Endothelial cell (in vitro differentiated cells): ENCODE results near the gene FOXS1. TPM values are rescaled to one million over a fixed set of nuclear protein-coding genes. Genes with fewer than 3 reads are reported as not detected.

Source experiments
- DNase-seq: peaks from one replicate; pipeline ENCODE4 v3.0.0; 2021; ENCODE audit warnings: low spot score
- H3K27ac Mint-ChIP-seq: one replicate; pipeline ENCODE4 v1.8.0; 2021; ENCODE audit warnings: mixed read lengths, inconsistent platforms; ENCODE audit not compliant: unreplicated experiment
- H3K27me3 Mint-ChIP-seq: one replicate; pipeline ENCODE4 v1.8.0; 2021; ENCODE audit warnings: mild to moderate bottlenecking, moderate library complexity, mixed read lengths, inconsistent platforms; ENCODE audit not compliant: unreplicated experiment
- H3K36me3 Mint-ChIP-seq: one replicate; pipeline ENCODE4 v1.8.0; 2021; ENCODE audit warnings: mild to moderate bottlenecking, low read depth, mixed read lengths, inconsistent platforms; ENCODE audit not compliant: unreplicated experiment
- H3K4me1 Mint-ChIP-seq: one replicate; pipeline ENCODE4 v1.8.0; 2021; ENCODE audit warnings: mild to moderate bottlenecking, mixed read lengths, inconsistent platforms; ENCODE audit not compliant: unreplicated experiment
- H3K4me3 Mint-ChIP-seq: one replicate; pipeline ENCODE4 v1.8.0; 2021; ENCODE audit warnings: mild to moderate bottlenecking, mixed read lengths, inconsistent platforms; ENCODE audit not compliant: unreplicated experiment
- H3K9me3 Mint-ChIP-seq: one replicate; pipeline ENCODE4 v1.8.0; 2021; ENCODE audit warnings: mixed read lengths, inconsistent platforms; ENCODE audit not compliant: unreplicated experiment
- CTCF ChIP-seq: fragments of 200-600 bp; sonication (generic); IDR thresholded peaks from one replicate; pipeline ENCODE4 v1.5.0; 2021; ENCODE audit warnings: antibody characterized with exemption; ENCODE audit not compliant: unreplicated experiment
- total RNA-seq: library from RNA; stranded (reverse); fragmentation: NEBNext Ultra II Directional; extraction: Animal tissue kit (Norgen Biotek cat#: 25700); gene quantifications from one replicate; pipeline ENCODE4 v1.2.1, GENCODE V29; 2021; ENCODE audit not compliant: unreplicated experiment

Gene FOXS1
- total RNA-seq, 1 donor from 2014 or later = 9.6 TPM

GRCh38 chr20:31844737-31845299, 586 bp downstream of the FOXS1 start:
- no peak for DNase-seq
- peaks cover 11% of the 10 kb centered on the region for H3K27me3 Mint-ChIP-seq
- H3K4me1 Mint-ChIP-seq = peaks cover 21% of the 10 kb centered on the region
- no peak overlapping the region for H3K4me3 Mint-ChIP-seq
- H3K9me3 Mint-ChIP-seq = no peaks in the 10 kb centered on the region
- no peak for TF ChIP-seq CTCF
- H3K36me3 Mint-ChIP-seq = no peaks in the 10 kb centered on the region
- no peak overlapping the region for H3K27ac Mint-ChIP-seq

GRCh38 chr20:31843881-31844280, 1.5 kb downstream of the FOXS1 start:
- Mint-ChIP-seq H3K27me3 (peaks cover 8% of the 10 kb centered on the region), H3K27ac (no peak overlapping the region), H3K4me3 (no peak overlapping the region), H3K9me3 (no peaks in the 10 kb centered on the region), H3K4me1 (peaks cover 21% of the 10 kb centered on the region), H3K36me3 (no peaks in the 10 kb centered on the region)
- TF ChIP-seq CTCF = no peak
- DNase-seq = no peak

- H3K27ac Mint-ChIP-seq = no peak overlapping the region
- no peak overlapping the region for H3K4me3 Mint-ChIP-seq
- peaks cover 21% of the 10 kb centered on the region for H3K4me1 Mint-ChIP-seq
Observed at GRCh38 chr20:31843288-31843687, 2.1 kb downstream of the FOXS1 start.

GRCh38 chr20:31842471-31843157, 2.8 kb downstream of the FOXS1 start:
- Mint-ChIP-seq H3K27ac (no peak overlapping the region), H3K4me1 (peaks cover 21% of the 10 kb centered on the region), H3K36me3 (no peaks in the 10 kb centered on the region), H3K9me3 (no peaks in the 10 kb centered on the region), H3K27me3 (peaks cover 4% of the 10 kb centered on the region), H3K4me3 (no peak overlapping the region)
- TF ChIP-seq CTCF = no peak
- no peak for DNase-seq

More at GRCh38 chr20:31843288-31843687, 2.1 kb downstream of the FOXS1 start:
- Mint-ChIP-seq H3K36me3 (no peaks in the 10 kb centered on the region), H3K27me3 (peaks cover 7% of the 10 kb centered on the region), H3K9me3 (no peaks in the 10 kb centered on the region)
- DNase-seq = no peak
- no peak for TF ChIP-seq CTCF

GRCh38 chr20:31841928-31842327, 3.5 kb downstream of the FOXS1 start:
- TF ChIP-seq CTCF = no peak
- no peak overlapping the region for H3K4me3 Mint-ChIP-seq
- H3K27me3 Mint-ChIP-seq = peaks cover 4% of the 10 kb centered on the region
- no peak overlapping the region for H3K27ac Mint-ChIP-seq
- H3K36me3 Mint-ChIP-seq = no peaks in the 10 kb centered on the region
- H3K9me3 Mint-ChIP-seq = no peaks in the 10 kb centered on the region
- peaks cover 24% of the 10 kb centered on the region for H3K4me1 Mint-ChIP-seq
- no peak for DNase-seq
